Measurements from ENCODE around the gene MFAP5.
"Not testable (repeated sequence)": the region's sequence is repeated elsewhere in the genome, so short reads cannot be mapped to it uniquely, and the experiment has no call there.

MFAP5 gene

DNA sequence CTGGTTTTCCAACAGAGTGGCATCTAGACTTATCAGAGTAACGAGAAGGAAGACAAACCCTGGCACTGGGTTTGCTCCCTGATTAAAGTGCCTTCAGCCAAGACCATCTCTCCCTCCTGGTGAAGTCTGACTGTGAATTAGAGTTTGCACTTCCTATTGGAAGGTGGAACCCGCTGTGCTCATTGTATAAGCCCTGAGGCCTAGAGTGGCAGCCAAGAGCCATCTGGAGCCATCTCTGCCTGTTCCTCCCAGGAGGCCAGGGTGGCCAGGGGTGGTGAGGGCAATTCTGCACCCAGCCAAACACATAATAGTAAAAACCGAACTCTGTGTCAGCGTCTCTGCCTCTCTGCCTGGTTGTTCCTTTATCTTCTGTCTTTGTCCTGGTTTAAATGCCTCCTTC is 25.0 kb downstream of the MFAP5 start:
- TF ChIP-seq CTCF (IDR thresholded peaks at IDR 0.05; ENCODE audit: borderline replicate concordance, control extremely low read depth, extremely low read depth, insufficient read depth, missing control alignments), result no peak
- no peak for DNase-seq (ENCODE audit: low spot score)
- in situ Hi-C loops (cut with MboI; ENCODE audit: low sequenced_read_pairs, unreplicated experiment), result no loop called here

DNA sequence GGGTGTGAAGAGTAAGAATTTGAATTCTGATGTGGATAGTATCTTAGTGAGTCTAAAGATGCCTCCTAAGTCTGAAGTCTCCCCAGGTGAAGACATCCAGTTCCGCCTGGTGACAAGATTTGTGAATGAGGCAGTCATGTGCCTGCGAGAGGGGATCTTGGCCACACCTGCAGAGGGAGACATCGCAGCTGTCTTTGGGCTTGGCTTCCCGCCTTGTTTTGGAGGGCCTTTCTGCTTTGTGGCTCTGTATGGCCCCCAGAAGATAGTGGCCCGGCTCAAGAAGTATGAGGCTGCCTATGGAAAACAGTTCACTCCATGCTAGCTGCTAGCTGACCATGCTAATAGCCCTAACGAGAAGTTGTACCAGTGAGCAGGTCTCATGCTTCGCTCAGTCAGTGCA is 25.4 kb downstream of the MFAP5 start:
- DNase-seq (ENCODE audit: low spot score), result no peak
- in situ Hi-C loops (cut with MboI; ENCODE audit: low sequenced_read_pairs, unreplicated experiment), result no loop called here
- no peak for TF ChIP-seq CTCF (IDR thresholded peaks at IDR 0.05; ENCODE audit: borderline replicate concordance, control extremely low read depth, extremely low read depth, insufficient read depth, missing control alignments)

DNA sequence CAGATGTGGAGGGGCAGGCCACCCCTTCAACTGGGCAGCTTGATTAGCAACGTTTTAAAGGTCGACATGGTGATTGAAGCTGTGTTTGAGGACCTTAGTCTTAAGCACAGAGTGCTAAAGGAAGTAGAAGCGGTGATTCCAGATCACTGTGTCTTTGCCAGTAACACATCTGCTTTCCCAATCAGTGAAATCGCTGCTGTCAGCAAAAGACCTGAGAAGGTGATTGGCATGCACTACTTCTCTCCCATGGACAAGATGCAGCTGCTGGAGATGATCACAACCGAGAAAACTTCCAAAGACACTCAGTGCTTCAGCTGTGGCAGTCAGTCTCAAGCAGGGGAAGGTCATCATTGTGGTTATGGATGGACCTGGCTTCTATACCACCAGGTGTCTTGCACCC is 26.0 kb downstream of the MFAP5 start:
- in situ Hi-C loops (cut with MboI; ENCODE audit: low sequenced_read_pairs, unreplicated experiment), result no loop called here
- no peak for DNase-seq (ENCODE audit: low spot score)
- TF ChIP-seq CTCF (IDR thresholded peaks at IDR 0.05; ENCODE audit: borderline replicate concordance, control extremely low read depth, extremely low read depth, insufficient read depth, missing control alignments), result no peak

- DNase-seq (ENCODE audit: low spot score); in situ Hi-C loops (cut with MboI; ENCODE audit: low sequenced_read_pairs, unreplicated experiment): not testable (repeated sequence)
Measured at GRCh38 chr12:8636007-8636346, 26.6 kb downstream of the MFAP5 start.

DNA sequence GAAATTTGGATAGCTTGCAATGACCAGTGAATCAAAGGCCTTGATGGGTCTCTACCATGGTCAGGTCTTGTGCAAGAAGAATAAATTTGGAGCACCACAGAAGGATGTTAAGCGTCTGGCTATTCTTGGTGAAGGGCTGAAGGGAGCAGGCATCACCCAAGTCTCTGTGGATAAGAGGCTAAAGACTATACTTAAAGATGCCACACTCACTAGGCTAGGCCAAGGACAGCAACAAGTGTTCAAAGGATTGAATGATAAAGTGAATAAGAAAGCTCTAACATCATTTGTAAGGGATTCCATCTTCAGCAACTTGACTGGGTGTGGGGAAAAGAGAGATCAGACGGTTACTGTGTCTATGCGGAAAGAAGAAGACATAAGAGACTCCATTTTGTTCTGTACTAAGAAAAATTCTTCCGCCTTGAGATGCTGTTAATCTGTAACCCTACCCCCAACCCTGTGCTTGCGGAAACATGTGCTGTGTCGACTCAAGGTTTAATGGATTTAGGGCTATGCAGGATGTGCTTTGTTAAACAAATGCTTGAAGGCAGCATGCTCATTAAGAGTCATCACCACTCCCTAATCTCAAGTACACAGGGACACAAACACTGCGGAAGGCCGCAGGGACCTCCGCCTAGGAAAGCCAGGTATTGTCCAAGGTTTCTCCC is 27.2 kb downstream of the MFAP5 start:
- in situ Hi-C loops (cut with MboI; ENCODE audit: low sequenced_read_pairs, unreplicated experiment); DNase-seq (ENCODE audit: low spot score): not testable (repeated sequence)

DNA sequence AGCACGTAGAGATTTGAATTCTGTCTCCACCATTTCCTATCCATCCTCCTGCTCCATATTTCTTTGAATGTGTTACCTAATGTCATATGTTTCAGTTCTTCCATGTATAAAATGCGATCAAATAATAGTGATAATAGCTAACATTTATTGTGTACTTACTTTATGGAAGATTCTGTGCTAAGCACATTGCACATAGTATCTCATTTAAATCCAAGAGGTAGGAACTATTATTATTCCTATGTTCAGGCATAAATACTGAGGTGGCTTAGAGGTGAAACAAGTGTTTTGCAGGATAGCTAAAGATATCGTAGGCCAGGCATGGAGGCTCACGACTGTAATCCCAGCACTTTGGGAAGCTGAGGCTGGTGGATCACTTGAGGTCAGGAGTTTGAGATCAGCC is 32.5 kb downstream of the MFAP5 start:
- no peak for TF ChIP-seq CTCF (IDR thresholded peaks at IDR 0.05; ENCODE audit: borderline replicate concordance, control extremely low read depth, extremely low read depth, insufficient read depth, missing control alignments)
- in situ Hi-C loops (cut with MboI; ENCODE audit: low sequenced_read_pairs, unreplicated experiment), result no loop called here

GRCh38 chr12:8629486-8630033 is 33.1 kb downstream of the MFAP5 start:
- TF ChIP-seq CTCF (IDR thresholded peaks at IDR 0.05; ENCODE audit: borderline replicate concordance, control extremely low read depth, extremely low read depth, insufficient read depth, missing control alignments), result no peak
- DNase-seq (ENCODE audit: low spot score), result peak; percentile 71
- in situ Hi-C loops (cut with MboI; ENCODE audit: low sequenced_read_pairs, unreplicated experiment), result no loop called here

More for the DNA sequence above, 32.5 kb downstream of the MFAP5 start:
- DNase-seq (ENCODE audit: low spot score), result no peak

GRCh38 chr12:8628731-8629130 is 33.9 kb downstream of the MFAP5 start:
- no peak for DNase-seq (ENCODE audit: low spot score)
- TF ChIP-seq CTCF (IDR thresholded peaks at IDR 0.05; ENCODE audit: borderline replicate concordance, control extremely low read depth, extremely low read depth, insufficient read depth, missing control alignments), result no peak
- in situ Hi-C loops (cut with MboI; ENCODE audit: low sequenced_read_pairs, unreplicated experiment), result no loop called here

- DNase-seq (ENCODE audit: low spot score); in situ Hi-C loops (cut with MboI; ENCODE audit: low sequenced_read_pairs, unreplicated experiment): not testable (repeated sequence)
Measured at GRCh38 chr12:8624750-8625149, 37.9 kb downstream of the MFAP5 start.

All from GM13976 (cell line).